ENCODE measurements around the gene CAPN5.

DNA sequence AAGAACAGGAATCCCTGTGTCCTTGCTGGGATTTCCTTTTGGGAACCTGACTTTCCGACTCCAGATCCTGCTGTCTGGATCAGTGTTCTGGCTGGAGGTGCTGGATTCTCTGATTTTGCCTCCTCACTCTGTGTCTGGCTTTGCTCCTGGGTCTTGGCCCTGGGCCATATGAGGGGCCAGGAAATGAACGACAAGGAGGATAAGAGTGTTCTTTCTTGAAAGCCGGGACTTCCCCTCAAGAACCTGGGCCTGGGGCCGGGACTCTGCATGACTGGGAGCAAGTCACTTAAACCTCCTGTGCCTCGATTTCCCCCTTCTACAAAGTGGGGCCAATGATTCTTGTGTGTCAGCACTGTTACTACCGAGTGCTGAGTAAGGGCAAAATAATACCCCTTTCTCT, 58.4 kb downstream of the CAPN5 start:
- TF ChIP-seq, protein P1, sequence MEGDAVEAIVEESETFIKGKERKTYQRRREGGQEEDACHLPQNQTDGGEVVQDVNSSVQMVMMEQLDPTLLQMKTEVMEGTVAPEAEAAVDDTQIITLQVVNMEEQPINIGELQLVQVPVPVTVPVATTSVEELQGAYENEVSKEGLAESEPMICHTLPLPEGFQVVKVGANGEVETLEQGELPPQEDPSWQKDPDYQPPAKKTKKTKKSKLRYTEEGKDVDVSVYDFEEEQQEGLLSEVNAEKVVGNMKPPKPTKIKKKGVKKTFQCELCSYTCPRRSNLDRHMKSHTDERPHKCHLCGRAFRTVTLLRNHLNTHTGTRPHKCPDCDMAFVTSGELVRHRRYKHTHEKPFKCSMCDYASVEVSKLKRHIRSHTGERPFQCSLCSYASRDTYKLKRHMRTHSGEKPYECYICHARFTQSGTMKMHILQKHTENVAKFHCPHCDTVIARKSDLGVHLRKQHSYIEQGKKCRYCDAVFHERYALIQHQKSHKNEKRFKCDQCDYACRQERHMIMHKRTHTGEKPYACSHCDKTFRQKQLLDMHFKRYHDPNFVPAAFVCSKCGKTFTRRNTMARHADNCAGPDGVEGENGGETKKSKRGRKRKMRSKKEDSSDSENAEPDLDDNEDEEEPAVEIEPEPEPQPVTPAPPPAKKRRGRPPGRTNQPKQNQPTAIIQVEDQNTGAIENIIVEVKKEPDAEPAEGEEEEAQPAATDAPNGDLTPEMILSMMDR (IDR thresholded peaks at IDR 0.05): no peak
- TF ChIP-seq POLR2A (IDR thresholded peaks at IDR 0.05; ENCODE audit: low read depth) (no peak), EP300 (IDR thresholded peaks at IDR 0.05) (no peak), POLR2AphosphoS5 (IDR thresholded peaks at IDR 0.05) (no peak)
